Epithelial cell of proximal tubule (primary cell): Measurements from ENCODE around the gene FAM193B. TPM values are rescaled to one million over a fixed set of nuclear protein-coding genes. Genes with fewer than 3 reads are reported as not detected.

Experiments used
- DNase-seq: peaks from one replicate; pipeline ENCODE4 v3.0.0-alpha.2; 2011; ENCODE audit warnings: low read depth
- H3K4me3 ChIP-seq: 2 replicates; pipeline ENCODE4 v1.5.1; 2011; ENCODE audit warnings: low read depth, mild to moderate bottlenecking, low read length
- CTCF ChIP-seq: conservative IDR thresholded peaks from 2 replicates; pipeline ENCODE4 v1.5.1; 2012; ENCODE audit warnings: low read depth, mild to moderate bottlenecking, low read length
- total RNA-seq: library from RNA; depleted of rRNA; stranded (reverse); fragments of >200 nt; gene quantifications from 2 replicates; pipeline ENCODE4 v1.2.3, GENCODE V29; 2015

The FAM193B gene
- total RNA-seq, 1 donor from 2014 or later = 36.4 TPM

GRCh38 chr5:177594071-177594470 is 39.7 kb upstream of the FAM193B start:
- DNase-seq = no peak
- TF ChIP-seq CTCF = no peak
- H3K4me3 ChIP-seq = no peak overlapping the region

GRCh38 chr5:177593511-177593910 is 39.1 kb upstream of the FAM193B start:
- no peak for DNase-seq
- H3K4me3 ChIP-seq = no peak overlapping the region
- TF ChIP-seq CTCF = no peak

- peak overlapping the region; percentile 97 for H3K4me3 ChIP-seq
- TF ChIP-seq CTCF = no peak
- DNase-seq = no peak
Observed at GRCh38 chr5:177592905-177593304, 38.5 kb upstream of the FAM193B start.

- DNase-seq = no peak
- TF ChIP-seq CTCF = no peak
- H3K4me3 ChIP-seq = peak within 1 kb of the TSS; percentile 97
Observed at GRCh38 chr5:177592010-177592834, 37.9 kb upstream of the FAM193B start, which contains the start of gene TMED9. Gene TMED9, plus strand, starts transcription at chr5:177592203. Its CDS starts 12 bp downstream, at chr5:177592215.

GRCh38 chr5:177591690-177592009 is 37.3 kb upstream of the FAM193B start:
- H3K4me3 ChIP-seq = peak overlapping the region; percentile 97
- no peak for DNase-seq
- no peak for TF ChIP-seq CTCF

- no peak for DNase-seq
- no peak for TF ChIP-seq CTCF
- H3K4me3 ChIP-seq = no peak overlapping the region
Observed at GRCh38 chr5:177590406-177590805, 36.0 kb upstream of the FAM193B start.

- no peak for TF ChIP-seq CTCF
- H3K4me3 ChIP-seq = no peak overlapping the region
- DNase-seq = no peak
Observed at GRCh38 chr5:177588413-177588909, 34.1 kb upstream of the FAM193B start.
